ENCODE measurements around the gene PCYT1A. TPM values are rescaled to one million over a fixed set of nuclear protein-coding genes. Genes with fewer than 3 reads are reported as not detected.

PCYT1A gene
- total and polyA plus RNA-seq, 2 experiments from 2014 or later: 38.3 to 96.3 TPM

GRCh38 chr3:196332168-196332567, 44.6 kb upstream of the PCYT1A start:
- no peak overlapping the region for H3K27ac ChIP-seq
- TF ChIP-seq EZH2phosphoT487 (IDR thresholded peaks at IDR 0.05; ENCODE audit: insufficient read depth, low read depth) (no peak), EZH2 (IDR thresholded peaks at IDR 0.05; ENCODE audit: insufficient read depth, poor library complexity, severe bottlenecking) (no peak)
- H3K4me2 ChIP-seq (ENCODE audit: unreplicated experiment): no peak overlapping the region
- WGBS, 2 experiments (ENCODE audit: low coverage in 1 of 2, low lambda C conversion rate in 2 of 2, missing lambda C conversion rate in 2 of 2): 52 to 55% methylated on average over 7 to 8 of the region's 8 CpGs
- H3K9me3 ChIP-seq (ENCODE audit: low read depth): no peaks in the 10 kb centered on the region
- H3K79me2 ChIP-seq (ENCODE audit: insufficient read depth): no peaks in the 10 kb centered on the region
- DNase-seq: no peak
- H4K20me1 ChIP-seq (ENCODE audit: insufficient read depth): no peaks in the 10 kb centered on the region
- H3K4me1 ChIP-seq (ENCODE audit: insufficient read depth): peaks cover 6% of the 10 kb centered on the region; the same call in 1 of the 2 replicates
- no peak overlapping the region for H2AFZ ChIP-seq
- no peaks in the 10 kb centered on the region for H3F3A ChIP-seq (ENCODE audit: insufficient read depth)
- no peaks in the 10 kb centered on the region for H3K36me3 ChIP-seq (ENCODE audit: low read depth)
- H3K4me3 ChIP-seq: no peak overlapping the region
- no peaks in the 10 kb centered on the region for H3K9me2 ChIP-seq (ENCODE audit: insufficient read depth)
- no peaks in the 10 kb centered on the region for H3K27me3 ChIP-seq (replicated peaks; ENCODE audit: insufficient read depth)
- in situ Hi-C loops (cut with MboI): no loop called here
- no peak overlapping the region for H3K9ac ChIP-seq

GRCh38 chr3:196327405-196327804, 39.9 kb upstream of the PCYT1A start:
- Histone ChIP-seq H3K9ac (no peak overlapping the region), H3K4me3 (no peak overlapping the region; the same call in 1 of the 2 replicates), H3K4me2 (ENCODE audit: unreplicated experiment) (no peak overlapping the region), H3K27ac (no peak overlapping the region), H3K4me1 (ENCODE audit: insufficient read depth) (peaks cover 6% of the 10 kb centered on the region; the same call in 1 of the 2 replicates), H3K9me2 (ENCODE audit: insufficient read depth) (no peaks in the 10 kb centered on the region), H3K36me3 (ENCODE audit: low read depth) (no peaks in the 10 kb centered on the region), H3F3A (ENCODE audit: insufficient read depth) (no peaks in the 10 kb centered on the region), H2AFZ (0 out of 2 replicates have a peak overlapping the region, but pooled peaks have one; percentile 36), H4K20me1 (ENCODE audit: insufficient read depth) (no peaks in the 10 kb centered on the region), H3K79me2 (ENCODE audit: insufficient read depth) (no peaks in the 10 kb centered on the region), H3K27me3 (replicated peaks; ENCODE audit: insufficient read depth) (no peaks in the 10 kb centered on the region), H3K9me3 (ENCODE audit: low read depth) (no peaks in the 10 kb centered on the region)
- TF ChIP-seq EZH2 (IDR thresholded peaks at IDR 0.05; ENCODE audit: insufficient read depth, poor library complexity, severe bottlenecking): no peak
- no peak for TF ChIP-seq EZH2phosphoT487 (IDR thresholded peaks at IDR 0.05; ENCODE audit: insufficient read depth, low read depth)
- DNase-seq: peak; percentile 19
- 18 to 26% methylated on average over 6 of the region's 6 CpGs for WGBS, 2 experiments (ENCODE audit: low coverage in 1 of 2, low lambda C conversion rate in 2 of 2, missing lambda C conversion rate in 2 of 2)
- in situ Hi-C loops (cut with MboI): no loop called here

- Histone ChIP-seq H3K4me1 (ENCODE audit: insufficient read depth) (peaks cover 6% of the 10 kb centered on the region; the same call in 1 of the 2 replicates), H3K79me2 (ENCODE audit: insufficient read depth) (no peaks in the 10 kb centered on the region), H3K27ac (no peak overlapping the region), H3K36me3 (ENCODE audit: low read depth) (no peaks in the 10 kb centered on the region), H2AFZ (0 out of 2 replicates have a peak overlapping the region, but pooled peaks have one; percentile 36), H3K9me2 (ENCODE audit: insufficient read depth) (no peaks in the 10 kb centered on the region), H3K27me3 (replicated peaks; ENCODE audit: insufficient read depth) (no peaks in the 10 kb centered on the region), H3K4me3 (no peak overlapping the region), H4K20me1 (ENCODE audit: insufficient read depth) (no peaks in the 10 kb centered on the region), H3K9ac (no peak overlapping the region), H3K9me3 (ENCODE audit: low read depth) (no peaks in the 10 kb centered on the region), H3K4me2 (ENCODE audit: unreplicated experiment) (no peak overlapping the region), H3F3A (ENCODE audit: insufficient read depth) (no peaks in the 10 kb centered on the region)
- DNase-seq: no peak
- TF ChIP-seq EZH2 (IDR thresholded peaks at IDR 0.05; ENCODE audit: insufficient read depth, poor library complexity, severe bottlenecking): no peak
- no peak for TF ChIP-seq EZH2phosphoT487 (IDR thresholded peaks at IDR 0.05; ENCODE audit: insufficient read depth, low read depth)
- in situ Hi-C loops (cut with MboI): no loop called here
- 81 to 82% methylated on average over 9 of the region's 9 CpGs for WGBS, 2 experiments (ENCODE audit: low coverage in 1 of 2, low lambda C conversion rate in 2 of 2, missing lambda C conversion rate in 2 of 2)
Measured at GRCh38 chr3:196326936-196327335, 39.4 kb upstream of the PCYT1A start.

GRCh38 chr3:196323691-196324090, 36.2 kb upstream of the PCYT1A start:
- Histone ChIP-seq H3K4me2 (ENCODE audit: unreplicated experiment) (no peak overlapping the region), H3K4me1 (ENCODE audit: insufficient read depth) (peaks cover 6% of the 10 kb centered on the region; the same call in 1 of the 2 replicates), H4K20me1 (ENCODE audit: insufficient read depth) (no peaks in the 10 kb centered on the region), H3K27ac (no peak overlapping the region), H3K9me2 (ENCODE audit: insufficient read depth) (no peaks in the 10 kb centered on the region), H3K9me3 (ENCODE audit: low read depth) (no peaks in the 10 kb centered on the region), H3K4me3 (no peak overlapping the region), H3K27me3 (replicated peaks; ENCODE audit: insufficient read depth) (no peaks in the 10 kb centered on the region), H3K79me2 (ENCODE audit: insufficient read depth) (no peaks in the 10 kb centered on the region), H3F3A (ENCODE audit: insufficient read depth) (no peaks in the 10 kb centered on the region), H3K9ac (no peak overlapping the region), H3K36me3 (ENCODE audit: low read depth) (no peaks in the 10 kb centered on the region), H2AFZ (no peak overlapping the region)
- in situ Hi-C loops (cut with MboI): no loop called here
- TF ChIP-seq EZH2phosphoT487 (IDR thresholded peaks at IDR 0.05; ENCODE audit: insufficient read depth, low read depth) (no peak), EZH2 (IDR thresholded peaks at IDR 0.05; ENCODE audit: insufficient read depth, poor library complexity, severe bottlenecking) (no peak)
- peak; percentile 36 for DNase-seq
- 51 to 57% methylated on average over 11 of the region's 11 CpGs for whole genome bisulfite sequencing, 2 experiments (ENCODE audit: low coverage in 1 of 2, low lambda C conversion rate in 2 of 2, missing lambda C conversion rate in 2 of 2)

Data from GM23248 (cell line).